ENCODE measurements around the gene LRIG2.

DNA sequence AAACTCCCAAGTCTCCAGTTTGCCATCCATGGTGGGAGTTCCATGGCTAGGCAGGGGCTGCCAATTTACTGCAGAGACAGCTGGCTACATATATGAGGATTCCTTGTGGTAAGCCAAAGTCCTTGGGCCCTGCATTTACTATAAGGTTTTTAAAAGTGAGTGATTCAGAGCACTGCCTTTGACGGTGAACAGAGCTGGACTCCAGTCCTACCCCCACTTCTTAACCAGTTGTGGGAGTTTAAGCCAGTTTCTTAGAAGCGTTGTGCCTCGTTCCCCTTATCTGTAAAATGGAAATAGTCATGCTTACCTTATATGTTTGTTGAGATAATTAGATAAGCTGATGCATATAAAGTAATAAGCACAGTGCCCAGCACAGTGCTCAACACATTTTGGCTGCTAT, 64.6 kb downstream of the LRIG2 start:
- TF ChIP-seq CTCF (conservative IDR thresholded peaks at IDR 0.05 in 1 of 2, IDR thresholded peaks at IDR 0.05 in 1 of 2; ENCODE audit: low read depth in 1 of 2, low read length in 2 of 2) (no peak), EZH2 (IDR thresholded peaks at IDR 0.05; ENCODE audit: low read length, missing control alignments) (no peak)
